ENCODE measurements around the gene HCCS.
"Not testable (repeated sequence)": the region's sequence is repeated elsewhere in the genome, so short reads cannot be mapped to it uniquely, and the experiment has no call there.

HCCS gene

DNA sequence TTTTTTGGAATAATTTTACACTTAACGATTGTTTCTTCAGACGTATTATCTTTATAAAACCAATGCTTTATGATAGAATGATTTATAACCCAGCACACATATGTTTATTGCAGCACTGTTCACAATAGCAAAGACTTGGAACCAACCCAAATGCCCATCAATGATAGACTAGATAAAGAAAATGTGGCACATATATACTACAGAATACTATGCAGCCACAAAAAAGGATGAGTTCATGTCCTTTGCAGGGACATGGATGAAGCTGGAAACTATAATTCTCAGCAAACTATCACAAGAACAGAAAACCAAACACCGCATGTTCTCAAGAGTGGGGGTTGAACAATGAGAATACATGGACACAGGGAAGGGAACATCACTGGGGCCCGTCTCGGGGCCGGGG, 12.0 kb downstream of the HCCS start:
- DNase-seq (ENCODE audit: low read depth), result not testable (repeated sequence)

GRCh38 chrX:11124112-11124511, 13.0 kb downstream of the HCCS start:
- DNase-seq (ENCODE audit: low read depth), result no peak

- DNase-seq (ENCODE audit: low read depth), result no peak
These were observed 13.9 kb downstream of the HCCS start for GRCh38 chrX:11125060-11125459.

- DNase-seq (ENCODE audit: low read depth), result no peak
These were observed 18.5 kb downstream of the HCCS start for GRCh38 chrX:11129534-11130105.

- no peak for DNase-seq (ENCODE audit: low read depth)
These were observed 19.0 kb downstream of the HCCS start for GRCh38 chrX:11130136-11130535.

DNA sequence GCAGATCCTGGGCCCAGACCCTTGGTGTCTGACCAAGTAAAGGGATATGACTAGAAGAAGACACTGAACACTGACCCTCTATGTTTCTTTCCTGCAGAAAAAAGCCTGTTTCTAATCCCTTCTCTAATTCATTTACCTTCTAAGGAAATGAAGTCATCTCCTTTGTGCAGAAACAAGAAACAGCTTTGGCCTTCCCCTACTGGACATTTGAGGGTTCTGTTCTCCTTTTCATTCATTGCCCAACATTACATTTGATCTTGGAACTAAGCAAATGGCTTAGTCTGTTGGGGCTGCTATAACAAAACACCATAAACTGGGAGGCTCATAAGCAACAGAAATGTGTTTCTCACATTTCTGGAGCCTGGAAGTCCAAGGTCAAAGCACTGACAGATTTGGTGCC, 20.0 kb downstream of the HCCS start:
- DNase-seq (ENCODE audit: low read depth), result no peak

GRCh38 chrX:11135564-11136185, 24.5 kb downstream of the HCCS start:
- DNase-seq (ENCODE audit: low read depth), result no peak

DNA sequence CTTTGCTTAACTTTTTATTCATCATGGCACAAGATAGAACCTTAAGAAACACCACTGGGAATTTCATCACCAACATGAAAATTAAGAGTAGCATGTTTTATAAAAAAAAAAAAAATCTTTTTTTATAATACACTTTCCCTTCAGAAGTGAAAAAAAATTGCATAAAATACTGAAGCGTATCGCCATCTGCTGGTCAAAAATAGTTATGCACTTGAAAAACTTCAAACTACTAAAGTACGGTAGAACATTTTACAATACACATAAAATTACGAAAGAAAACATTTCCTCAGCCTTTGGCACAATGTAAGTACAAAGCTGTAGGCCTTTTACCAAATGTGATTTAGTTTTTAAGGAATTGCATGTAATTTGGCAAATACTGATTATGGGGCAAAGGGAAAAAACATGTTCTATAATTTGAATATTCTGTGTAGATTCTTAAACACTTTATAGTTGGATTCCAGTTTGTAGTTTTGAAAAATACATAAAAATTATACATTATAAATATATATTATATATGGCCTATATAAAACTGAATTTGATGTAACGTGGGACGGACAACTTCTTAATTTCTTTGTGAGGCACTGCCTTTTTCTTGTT, 26.5 kb downstream of the HCCS start:
- DNase-seq (ENCODE audit: low read depth), result peak; percentile 25

- no peak for DNase-seq (ENCODE audit: low read depth)
These were observed 27.6 kb downstream of the HCCS start for GRCh38 chrX:11138498-11139390.

DNA sequence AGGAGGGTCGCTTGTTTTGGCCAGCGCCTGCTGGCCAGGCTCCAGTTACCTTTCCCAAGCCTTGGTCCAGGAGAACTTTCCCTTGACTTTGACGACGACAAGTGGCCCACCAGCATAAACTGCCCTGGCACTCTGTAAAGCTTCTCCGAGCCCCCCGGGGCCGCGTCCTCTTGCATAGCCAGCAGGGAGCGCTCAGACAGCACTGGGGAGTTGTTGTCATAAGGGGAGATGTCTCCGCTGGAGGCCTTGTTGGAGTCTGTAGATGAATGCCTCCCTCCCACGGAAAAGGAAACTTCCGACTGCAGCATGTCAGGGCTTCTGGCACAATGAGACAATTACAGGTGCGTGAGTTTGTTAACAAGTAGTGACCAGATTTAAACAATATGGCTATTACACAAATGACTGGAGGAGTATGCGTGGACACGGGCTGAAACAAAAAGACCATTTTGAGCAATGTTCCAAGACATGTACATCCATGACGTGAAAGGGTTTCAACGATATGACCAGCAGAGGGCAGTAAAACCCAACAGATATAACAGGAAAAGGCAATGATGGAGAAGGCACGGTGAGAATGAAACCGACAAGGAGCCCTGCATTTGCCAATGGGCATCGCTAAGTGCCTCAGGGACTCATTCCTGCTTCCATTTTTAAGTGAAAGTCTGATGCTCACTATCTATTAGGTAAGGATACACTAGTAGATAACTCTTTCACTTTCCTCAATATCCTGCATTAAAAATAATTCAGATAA, 33.0 kb downstream of the HCCS start:
- DNase-seq (ENCODE audit: low read depth), result peak; percentile 54

GRCh38 chrX:11146411-11146810, 35.3 kb downstream of the HCCS start:
- DNase-seq (ENCODE audit: low read depth), result no peak

DNA sequence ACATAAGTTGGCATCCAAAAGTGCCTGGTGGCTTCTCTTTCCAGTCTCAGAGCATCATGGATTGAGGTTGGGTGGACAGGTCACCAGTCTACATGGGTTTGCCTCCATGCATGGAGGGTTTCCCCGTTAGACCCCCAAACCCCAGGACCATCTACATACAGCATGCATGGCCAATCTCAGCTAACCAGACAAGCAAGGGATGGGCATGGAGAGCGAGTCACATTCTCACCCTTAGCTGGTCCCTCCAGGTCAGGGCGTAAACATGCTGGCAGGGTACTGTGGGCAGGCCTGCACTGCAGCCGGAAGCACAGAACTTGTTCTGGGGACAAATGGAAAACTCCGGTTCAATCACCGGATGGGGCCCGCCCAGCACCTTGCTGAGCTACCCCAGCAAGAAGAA, 37.3 kb downstream of the HCCS start:
- DNase-seq (ENCODE audit: low read depth), result no peak

DNA sequence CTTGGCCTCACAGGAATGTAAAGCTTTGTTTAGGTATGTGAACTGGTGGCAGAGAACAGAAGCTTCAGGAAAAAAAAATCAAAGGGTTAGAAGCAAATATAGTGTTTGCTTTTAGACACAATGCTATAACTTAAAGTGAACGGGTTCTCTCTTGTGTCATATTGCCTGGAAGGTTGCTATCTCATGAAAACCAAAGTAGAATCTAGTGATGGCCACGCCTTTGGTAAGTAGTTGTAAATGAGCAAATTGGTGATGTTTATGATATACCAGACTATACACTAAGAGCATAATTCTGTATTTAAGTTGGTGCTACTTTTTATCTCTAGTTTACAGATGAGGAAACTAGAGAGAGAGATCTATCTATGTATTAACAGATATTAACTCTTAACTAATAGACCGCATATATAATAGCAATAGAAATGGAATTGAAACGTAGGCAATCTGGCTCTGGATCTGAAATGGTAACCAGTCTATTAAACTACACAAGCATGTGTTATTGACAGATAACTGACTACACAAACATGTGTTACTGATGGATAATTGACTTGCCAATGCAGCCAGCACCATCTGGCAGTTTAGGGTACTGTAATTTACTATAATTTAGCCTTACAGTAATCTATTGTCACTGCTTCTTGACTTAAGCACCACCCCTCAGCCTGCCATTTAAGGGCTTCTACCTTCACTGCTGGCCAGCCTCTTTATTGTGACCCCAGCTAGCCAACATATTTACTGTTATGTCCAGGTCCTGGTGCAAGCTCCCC, 40.8 kb downstream of the HCCS start:
- DNase-seq (ENCODE audit: low read depth), result no peak

DNA sequence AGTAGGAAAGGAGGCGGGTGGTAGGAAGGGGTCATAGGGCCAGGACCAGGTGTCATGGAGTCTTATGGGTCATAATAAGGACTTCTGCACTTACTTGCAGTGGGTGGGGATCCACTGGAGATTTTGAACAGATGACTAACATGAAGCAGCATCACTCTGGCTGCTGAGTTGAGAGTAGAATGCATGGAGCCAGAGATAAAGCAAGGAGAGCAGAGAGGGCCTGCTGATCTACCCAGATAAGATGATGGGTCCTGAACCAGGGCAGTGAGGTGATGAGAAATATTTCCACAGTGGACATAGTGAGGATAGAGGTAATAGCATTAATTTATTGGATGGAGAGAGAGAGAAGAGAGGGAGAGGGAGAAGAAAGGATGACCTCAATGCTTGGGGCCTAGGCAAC, 48.0 kb downstream of the HCCS start:
- no peak for DNase-seq (ENCODE audit: low read depth)

- DNase-seq (ENCODE audit: low read depth), result no peak
These were observed 53.3 kb downstream of the HCCS start for GRCh38 chrX:11164433-11164832.

DNA sequence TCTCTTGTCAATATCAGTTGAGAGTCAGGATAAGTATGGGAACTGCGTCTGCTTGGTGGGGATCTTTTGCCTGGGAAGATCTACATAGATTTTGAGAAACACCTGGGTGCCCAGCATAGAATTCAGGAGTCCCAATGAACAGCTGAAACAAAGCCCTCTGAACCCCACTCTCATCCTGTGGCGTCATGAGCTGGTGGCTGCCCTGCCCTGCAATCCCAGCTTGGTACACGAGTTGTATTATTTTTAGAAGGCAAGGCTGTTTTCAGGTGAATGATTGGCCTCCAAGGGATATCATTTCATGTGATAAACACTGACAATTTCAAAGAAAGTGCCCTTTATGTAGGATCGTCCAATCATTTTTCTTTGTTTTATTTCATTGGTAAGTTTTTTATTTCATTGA, 60.8 kb downstream of the HCCS start:
- no peak for DNase-seq (ENCODE audit: low read depth)

- no peak for DNase-seq (ENCODE audit: low read depth)
These were observed 61.3 kb downstream of the HCCS start for GRCh38 chrX:11172415-11172814.

Measured in stromal cell of bone marrow (primary cell).